Measurements from ENCODE around the gene PCSK1N.

Gene PCSK1N

GRCh38 chrX:48787505-48788443, 47.6 kb downstream of the PCSK1N start:
- no peak for DNase-seq

GRCh38 chrX:48786825-48787504, 48.4 kb downstream of the PCSK1N start:
- DNase-seq, result no peak

GRCh38 chrX:48786341-48786800, 49.0 kb downstream of the PCSK1N start, which contains the start of gene GATA1:
TSS of gene GATA1 (plus strand) at chrX:48786590. CDS start at chrX:48791110, 4,520 bp downstream.
- DNase-seq, result no peak

GRCh38 chrX:48785540-48786214, 49.7 kb downstream of the PCSK1N start:
- DNase-seq, result no peak

- no peak for DNase-seq
These were observed 50.2 kb downstream of the PCSK1N start for GRCh38 chrX:48785186-48785539.

- DNase-seq, result no peak
These were observed 50.7 kb downstream of the PCSK1N start for GRCh38 chrX:48784726-48785125.

GRCh38 chrX:48782795-48783194, 52.6 kb downstream of the PCSK1N start:
- DNase-seq, result no peak

- no peak for DNase-seq
These were observed 53.2 kb downstream of the PCSK1N start for GRCh38 chrX:48782216-48782615.

- no peak for DNase-seq
These were observed 53.7 kb downstream of the PCSK1N start for GRCh38 chrX:48781705-48782104.
